ENCODE data around the gene TECTA.

- TF ChIP-seq CTCF (IDR thresholded peaks at IDR 0.05) (no peak), POLR2A (IDR thresholded peaks at IDR 0.05) (no peak)
Observed at GRCh38 chr11:121070951-121071845, 29.8 kb upstream of the TECTA start.
